NCI-H345 (cell line): ENCODE results near the gene TBC1D12.
"Not testable (repeated sequence)": the region's sequence is repeated elsewhere in the genome, so short reads cannot be mapped to it uniquely, and the experiment has no call there.

Source experiments
- DNase-seq: peaks from one replicate; lab custom pipeline; 2025; lab: John Stamatoyannopoulos, UW

Gene TBC1D12

DNA sequence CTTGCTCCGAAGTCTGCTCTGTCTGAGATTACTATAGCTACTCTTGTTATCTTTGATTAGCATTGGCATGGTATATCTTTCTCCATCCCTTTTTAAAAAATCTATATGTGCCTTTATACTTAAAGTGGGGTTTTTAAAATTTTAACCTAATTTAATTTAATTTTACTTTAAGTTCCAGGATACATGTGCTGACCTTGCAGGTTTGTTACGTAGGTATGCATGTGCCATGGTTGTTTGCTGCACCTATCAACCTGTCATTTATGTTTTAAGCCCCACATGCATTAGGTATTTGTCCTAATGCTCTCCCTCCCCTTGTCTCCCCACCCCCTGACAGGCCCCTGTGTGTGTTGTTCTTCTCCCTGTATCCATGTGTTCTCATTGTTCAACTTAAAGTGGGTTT lies 54.6 kb downstream of the TBC1D12 start:
- DNase-seq = no peak

DNA sequence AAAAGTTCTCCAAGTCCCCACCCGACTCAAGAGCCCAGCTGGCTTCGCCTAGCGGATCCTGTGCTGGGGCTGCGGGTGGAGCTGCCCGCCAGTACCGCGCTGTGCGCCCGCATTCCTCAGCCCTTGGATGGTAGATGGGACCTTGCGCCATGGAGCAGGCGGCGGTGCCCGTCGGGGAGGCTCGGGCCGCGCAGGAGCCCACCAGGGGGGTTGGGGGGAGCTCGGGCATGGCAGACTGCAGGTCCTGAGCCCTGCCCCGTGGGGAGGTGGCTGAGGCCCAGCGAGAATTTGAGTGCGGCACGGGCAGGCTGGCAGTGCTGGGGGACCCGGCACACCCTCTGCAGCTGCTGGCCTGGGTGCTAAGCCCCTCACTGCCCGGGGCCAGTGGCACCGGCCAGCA lies 57.0 kb downstream of the TBC1D12 start:
- no peak for DNase-seq

DNA sequence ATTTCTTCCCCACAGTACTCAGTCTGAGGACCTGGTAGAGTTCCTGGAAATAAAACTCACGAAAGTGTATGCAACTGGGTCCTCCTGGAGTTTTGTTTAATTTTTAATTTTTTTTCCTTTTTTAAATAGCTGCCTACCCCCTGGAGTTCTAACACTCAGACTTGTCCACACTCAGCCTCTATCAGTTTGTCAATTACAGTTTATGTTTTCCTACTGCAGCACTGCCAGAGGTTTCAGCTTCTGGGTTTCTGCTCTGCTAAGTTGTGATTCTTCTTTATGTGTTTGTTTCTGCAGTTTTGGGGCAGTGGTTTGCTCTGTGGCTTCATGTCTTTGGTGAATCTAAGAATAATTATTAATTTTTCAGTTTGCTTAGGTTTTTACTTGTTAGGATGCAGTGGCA lies 59.2 kb downstream of the TBC1D12 start:
- no peak for DNase-seq

DNA sequence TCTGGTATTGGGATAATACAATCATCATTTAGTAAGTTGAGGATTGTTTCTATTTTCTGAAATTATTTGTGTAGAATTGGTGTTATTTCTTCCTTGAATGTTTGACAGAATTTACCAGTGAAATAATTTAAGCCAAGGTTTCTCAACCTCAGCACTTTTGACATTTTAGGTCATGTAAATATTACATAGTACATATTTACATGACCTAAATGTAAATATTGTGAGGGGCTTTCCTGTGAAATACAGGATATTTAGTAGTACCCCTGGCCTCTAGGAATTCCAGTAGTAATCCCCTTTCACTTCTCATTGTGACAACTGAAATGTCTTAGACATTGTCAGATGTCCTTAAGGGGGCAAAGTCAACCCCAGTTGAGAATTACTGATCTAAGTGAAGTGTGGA lies 59.8 kb downstream of the TBC1D12 start:
- no peak for DNase-seq

DNA sequence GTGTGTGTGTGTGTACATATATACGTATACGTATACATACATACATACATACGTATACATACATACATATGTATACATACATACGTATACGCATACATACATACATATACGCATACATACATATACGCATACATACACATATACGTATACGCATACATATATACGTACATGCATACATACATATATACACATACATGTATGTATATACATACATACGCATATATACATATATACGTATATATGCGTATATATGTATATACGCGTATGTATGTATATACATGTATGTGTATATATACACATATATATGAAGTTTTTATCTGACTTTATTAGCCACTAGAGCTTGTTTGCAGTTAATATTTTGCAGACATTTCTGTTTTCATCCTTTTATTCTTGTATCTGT lies 63.3 kb downstream of the TBC1D12 start:
- DNase-seq = no peak

DNA sequence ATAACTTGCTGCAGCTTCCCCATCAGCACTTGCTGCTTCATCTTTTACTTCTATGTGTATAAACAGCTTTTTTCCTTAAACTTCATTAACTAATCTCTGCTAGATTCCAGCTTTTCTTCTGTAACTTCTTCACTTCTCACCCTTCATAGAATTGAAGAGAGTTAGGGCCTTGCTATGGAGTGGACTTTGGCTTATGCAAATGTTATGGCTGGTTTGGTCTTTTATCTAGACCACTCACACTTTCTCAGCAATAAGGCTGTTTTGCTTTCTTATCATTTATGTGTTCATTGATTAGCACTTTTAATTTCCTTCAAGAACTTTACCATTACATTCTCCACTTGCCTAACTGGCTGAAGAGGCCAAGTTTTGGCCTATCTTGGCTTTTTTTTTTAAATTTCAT lies 79.1 kb downstream of the TBC1D12 start:
- DNase-seq = no peak

DNA sequence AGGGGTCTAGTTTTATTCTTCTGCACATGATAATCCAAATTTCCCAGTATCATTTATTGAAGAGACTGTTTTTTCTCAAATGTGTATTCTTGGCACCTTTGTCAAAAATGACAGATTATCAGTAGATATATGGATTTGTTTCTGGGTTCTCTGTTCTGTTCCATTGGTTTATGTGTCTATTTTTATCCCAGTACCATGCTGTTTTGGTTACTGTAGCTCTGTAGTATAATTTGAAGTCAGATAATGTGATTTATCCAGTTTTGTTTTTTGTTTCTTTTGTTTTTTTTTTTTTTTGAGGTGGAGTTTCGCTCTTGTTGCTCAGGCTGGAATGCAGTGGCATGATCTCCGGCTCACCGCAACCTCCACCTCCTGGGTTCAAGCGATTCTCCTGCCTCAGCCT lies 81.6 kb downstream of the TBC1D12 start:
- no peak for DNase-seq

DNA sequence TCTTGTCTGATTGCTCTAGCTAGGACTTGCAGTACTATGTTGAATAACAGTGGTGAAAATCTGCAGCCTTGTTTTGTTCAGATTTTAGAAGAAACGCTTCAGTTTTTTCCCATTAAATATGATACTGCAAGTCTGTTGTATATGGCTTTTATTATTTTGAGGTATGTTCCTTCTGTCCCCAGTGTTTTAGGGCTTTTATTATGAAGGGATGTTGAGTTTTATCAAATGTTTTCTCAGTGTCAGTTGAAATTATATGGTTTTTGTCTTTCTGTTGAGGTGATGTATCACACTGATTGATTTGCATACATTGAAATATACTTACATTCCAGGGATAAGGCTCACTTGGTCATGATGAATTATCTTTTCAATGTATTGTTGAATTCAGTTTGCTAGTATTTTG lies 82.8 kb downstream of the TBC1D12 start:
- no peak for DNase-seq

DNA sequence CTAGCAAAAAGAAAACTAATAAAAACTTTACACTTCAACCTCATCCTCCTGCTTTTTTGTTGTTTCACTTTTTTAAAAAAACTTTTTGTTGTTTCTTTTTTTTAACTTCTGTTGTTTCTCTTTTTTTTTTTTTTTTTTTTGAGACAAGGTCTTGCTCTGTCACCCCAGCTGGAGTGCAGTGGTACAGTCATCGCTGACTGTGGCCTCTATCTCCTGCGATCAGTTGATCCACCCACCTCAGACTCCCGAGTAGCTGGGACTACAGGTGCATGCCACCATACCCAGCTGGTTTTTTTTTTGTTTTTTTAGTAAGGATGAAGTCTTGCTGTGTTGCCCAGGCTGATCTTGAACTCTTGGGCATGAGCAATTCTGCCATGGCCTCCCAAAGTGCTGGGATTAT lies 85.2 kb downstream of the TBC1D12 start:
- no peak for DNase-seq

DNA sequence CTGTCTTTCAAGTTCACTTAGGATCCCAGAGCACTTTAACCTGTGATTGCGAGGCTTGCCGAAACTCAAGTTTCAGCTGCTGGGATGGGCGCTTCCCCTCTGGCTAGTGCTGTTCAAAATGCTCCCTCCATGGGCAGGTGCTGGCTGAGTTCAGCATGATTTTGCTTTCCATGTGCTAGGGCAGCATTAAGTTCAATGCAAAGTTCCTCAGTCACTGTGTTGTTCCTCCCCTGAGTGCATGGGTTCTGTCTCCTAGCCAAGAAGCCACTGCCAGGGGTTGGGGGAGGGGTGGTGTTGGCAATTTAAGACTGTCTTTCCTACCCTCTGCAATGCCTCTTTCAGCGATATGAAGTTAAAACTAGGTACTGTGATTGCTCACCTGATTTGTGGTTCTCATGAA lies 86.8 kb downstream of the TBC1D12 start:
- DNase-seq = no peak

DNA sequence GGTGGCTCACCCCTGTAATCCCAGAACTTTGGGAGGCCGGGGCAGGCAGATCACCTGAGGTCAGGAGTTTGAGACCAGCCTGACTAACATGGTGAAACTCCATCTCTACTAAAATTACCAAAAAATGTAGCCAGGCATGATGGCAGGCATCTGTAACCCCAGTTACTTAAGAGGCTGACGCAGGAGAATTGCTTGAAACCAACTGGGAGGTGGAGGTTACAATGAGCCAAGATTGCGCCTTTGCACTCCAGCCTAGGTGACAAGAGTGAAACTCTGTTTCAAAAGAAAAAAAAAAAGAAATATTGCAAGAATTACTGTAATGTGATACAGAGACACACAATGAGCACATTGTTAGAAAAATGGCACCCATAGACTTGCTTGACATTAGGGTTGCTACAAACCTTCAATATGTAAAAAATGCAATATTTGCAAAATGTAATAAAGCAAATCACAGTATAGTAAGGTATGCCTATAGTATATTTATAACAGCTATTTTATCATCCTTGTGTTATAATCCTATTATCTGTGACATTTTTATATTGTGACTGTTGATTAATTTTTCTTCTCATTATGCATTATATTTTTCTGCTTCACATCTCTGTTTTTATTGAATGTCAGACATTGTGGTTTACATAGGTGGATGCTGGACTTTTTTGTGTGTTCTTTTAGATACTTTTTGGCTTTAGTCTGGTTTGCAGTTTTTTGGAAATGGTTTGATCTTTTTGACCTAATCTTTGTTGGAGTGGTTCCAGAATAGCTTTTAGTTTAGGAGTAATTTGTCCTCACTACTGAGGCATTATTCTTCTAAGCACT lies 87.8 kb downstream of the TBC1D12 start:
- DNase-seq = no peak

DNA sequence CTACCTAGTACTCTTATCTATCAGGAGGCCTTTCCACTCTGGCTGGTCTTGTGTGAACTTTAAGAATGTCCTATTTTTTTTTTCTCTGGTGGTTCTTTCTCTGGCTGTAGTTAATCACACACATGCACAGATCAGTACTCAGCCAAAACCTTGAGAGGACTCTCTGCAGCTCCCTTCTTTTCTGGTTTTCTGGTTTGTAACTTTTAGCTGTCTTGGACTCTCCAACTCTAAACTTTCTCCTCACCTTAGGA lies 88.4 kb downstream of the TBC1D12 start:
- DNase-seq = no peak

DNA sequence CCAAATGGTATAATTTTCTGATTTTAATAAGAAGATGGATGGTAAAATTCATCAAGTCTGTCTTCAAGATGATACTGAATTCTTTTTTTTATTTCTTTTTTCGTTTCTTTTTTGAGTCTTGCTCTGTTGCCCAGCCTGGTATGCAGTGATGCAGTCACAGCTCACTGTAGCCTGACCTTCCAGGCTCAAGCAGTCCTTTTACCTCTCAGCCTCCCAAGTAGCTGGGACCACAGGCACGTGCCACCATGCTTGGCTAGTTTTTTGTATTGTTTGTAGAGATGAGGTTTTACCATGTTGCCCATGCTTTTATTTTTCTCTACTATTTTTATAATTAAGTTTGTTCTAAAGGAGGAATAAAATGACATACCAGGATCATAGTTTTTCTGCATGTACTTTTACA lies 91.1 kb downstream of the TBC1D12 start:
- no peak for DNase-seq

DNA sequence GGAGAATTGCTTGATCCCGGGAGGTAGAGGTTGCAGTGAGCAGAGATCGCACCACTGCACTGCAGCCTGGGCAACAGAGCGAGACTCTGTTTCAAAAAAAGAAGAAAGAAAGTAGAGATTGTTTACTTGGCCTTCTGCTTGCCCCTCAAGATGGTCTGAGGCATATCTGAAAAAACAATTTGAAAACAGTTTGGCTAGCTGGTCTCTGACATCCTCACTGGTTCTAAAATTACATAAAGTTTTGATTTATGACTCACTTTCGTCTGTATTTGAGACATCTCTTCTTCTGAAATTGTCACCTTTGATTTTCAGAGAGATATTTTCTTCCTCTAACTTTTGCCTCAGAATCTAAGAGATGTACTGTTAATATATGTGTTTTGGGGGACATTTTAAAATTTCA lies 93.7 kb downstream of the TBC1D12 start:
- DNase-seq = no peak

DNA sequence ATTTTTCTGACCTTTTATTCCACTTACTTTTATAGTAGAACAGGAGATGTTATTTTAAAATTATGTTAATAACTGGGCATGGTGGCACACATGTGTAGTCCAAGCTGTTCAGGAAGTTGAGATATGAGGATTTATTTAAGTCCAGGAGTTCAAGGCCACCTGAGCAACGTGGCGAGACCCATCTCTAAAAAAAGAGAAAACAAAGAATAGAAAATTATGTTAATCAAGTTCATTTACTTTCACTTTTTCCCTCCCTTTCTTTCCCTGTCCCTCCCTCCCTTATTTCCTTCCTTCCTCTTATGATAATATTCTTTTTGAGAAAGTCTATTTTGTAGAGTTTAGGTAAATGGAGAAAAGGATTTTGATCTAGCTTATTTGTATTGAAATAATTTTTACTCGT lies 94.3 kb downstream of the TBC1D12 start:
- DNase-seq = no peak

DNA sequence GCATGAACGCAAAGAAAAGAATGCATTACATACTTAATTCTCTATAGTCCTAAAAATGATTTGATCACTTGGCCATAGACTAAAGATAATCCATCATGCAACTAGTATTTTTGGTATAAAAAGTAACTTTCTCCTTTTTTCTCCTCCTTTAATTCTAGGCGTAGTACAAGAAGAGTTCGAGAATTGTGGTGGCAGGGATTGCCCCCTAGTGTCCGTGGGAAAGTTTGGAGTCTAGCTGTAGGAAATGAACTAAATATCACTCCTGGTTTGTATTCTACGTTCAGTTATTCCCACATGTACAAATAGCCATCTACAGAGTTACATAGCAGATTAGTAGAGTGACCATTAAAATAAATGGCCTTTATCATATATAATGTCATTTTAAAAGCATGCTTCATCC lies 97.7 kb downstream of the TBC1D12 start:
- no peak for DNase-seq

DNA sequence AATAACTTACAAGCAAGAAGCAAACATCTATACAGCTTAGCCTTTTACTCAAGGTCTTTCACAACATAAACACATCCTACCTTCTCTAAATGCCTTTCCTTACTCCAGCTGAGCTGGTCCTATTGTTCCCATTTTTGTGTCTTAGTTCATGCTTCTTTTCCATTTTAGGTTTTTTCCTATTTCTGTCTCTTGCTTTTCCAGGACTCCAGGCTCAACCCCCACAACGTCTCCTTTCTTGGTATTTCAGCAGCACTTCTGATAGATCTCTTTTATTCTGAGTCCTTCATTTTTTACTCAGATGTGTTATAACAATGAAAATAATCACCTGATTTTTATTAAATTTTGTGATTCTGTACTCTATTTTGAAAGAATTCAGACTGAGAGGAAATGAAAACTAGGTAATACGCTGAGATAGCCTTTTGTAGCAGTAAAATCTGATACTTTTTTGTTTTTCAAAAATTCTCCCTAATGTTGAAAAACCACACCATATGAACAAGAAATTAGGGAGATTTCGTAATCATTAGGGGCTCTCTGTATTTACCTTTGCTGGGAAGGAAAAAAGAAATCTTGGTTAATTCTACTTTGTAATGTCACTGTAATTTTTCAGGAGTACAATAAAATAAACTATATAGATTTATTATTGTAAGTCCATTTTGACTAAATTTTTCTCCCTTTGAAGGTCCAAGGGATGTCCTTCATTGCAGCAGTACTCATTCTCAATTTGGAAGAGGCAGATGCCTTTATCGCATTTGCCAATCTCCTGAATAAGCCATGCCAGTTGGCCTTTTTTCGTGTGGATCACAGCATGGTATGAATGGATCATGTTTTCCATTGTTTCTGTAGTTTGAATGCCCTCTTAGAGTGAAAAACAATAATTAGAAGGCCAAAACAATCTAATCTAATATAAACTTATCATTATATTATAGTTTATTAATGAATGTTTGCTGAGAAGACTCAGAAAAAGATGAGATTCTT lies 119.2 kb downstream of the TBC1D12 start:
- DNase-seq = no peak

DNA sequence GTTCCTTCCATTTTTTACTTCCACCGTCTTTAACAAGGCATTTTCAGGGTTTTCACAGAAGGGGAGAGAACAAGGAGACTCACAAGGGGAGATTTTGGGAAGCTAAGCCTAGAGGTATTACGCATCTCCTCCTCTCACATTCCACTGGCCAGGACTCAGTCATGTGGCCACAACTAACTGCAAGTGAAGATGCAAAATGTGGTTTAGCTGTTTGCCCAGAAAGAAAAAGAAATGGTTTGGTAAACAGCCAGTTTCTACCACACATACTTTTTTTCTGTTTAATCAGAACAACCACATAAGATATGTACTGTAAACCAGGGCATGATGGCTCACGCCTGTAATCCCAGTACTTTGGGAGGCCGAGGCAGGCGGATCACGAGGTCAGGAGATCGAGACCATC lies 121.8 kb downstream of the TBC1D12 start:
- DNase-seq = no peak

DNA sequence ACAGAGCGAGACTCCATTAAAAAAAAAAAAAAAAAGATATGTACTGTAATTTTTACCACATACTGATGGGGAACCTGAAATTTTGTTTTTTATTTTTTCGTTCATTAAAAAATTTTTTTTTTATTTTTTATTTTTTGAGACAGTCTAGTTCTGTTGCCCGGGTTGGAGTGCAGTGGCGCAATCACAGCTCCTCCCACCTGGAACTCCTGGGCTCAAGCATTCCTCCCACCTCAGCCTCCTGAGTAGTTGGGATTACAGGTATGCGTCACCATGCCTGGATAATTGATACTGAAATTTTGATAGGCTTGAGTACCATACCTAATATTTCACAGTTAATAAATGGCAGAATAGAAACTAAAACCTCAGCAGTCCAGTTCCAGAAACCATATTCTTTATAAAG lies 122.4 kb downstream of the TBC1D12 start:
- DNase-seq = no peak

DNA sequence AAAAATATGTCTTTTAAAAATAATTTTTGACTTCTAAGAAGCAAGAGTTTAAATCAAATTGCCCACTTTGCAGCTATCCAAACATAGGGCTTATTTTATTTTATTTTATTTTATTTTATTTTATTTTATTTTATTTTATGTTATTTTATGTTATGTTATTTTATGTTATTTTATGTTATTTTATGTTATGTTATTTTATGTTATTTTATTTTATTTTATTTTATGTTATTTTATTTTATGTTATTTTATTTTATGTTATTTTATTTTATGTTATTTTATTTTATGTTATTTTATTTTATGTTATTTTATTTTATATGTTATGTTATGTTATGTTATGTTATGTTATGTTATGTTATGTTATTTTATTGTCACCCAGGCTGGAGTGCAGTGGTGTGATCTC lies 129.2 kb downstream of the TBC1D12 start:
- DNase-seq = not testable (repeated sequence)

DNA sequence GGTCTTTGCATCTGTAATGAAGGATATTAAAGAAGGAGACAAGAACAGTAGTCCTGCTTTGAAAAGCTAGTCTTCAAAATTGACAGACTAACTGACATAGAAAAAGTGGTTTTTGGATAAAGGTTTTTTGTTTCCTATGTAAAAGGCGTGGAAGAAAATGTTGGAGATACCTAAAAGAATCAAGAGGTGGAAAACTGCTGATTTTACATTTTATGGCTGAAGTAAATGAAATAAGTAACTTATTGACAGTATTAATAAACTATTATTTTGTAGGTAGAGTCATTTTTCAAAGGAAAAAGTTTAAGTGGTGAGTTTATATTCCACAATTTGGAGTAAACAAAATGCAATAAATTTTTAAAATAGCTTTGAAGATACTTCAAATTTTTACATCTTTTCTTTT lies 130.7 kb downstream of the TBC1D12 start:
- DNase-seq = no peak

DNA sequence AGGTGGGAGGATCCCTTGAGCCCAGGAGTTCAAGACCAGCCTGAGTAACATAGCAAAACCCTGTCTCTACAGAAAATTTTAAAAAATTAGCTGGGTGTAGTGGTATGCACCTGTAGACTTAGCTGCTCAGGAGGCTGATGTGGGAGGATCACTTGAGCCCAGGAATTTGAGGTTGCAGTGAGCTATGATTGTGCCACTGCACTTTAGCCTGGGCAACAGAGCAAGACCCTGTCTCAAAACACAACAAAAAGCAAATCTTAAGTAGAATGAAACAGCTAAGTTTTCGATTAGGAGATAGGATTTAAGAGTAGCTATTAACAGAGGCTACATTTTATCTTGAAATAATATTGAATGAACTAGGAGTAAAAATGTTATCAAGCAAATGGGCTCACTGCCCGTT lies 139.9 kb downstream of the TBC1D12 start:
- not testable (repeated sequence) for DNase-seq

DNA sequence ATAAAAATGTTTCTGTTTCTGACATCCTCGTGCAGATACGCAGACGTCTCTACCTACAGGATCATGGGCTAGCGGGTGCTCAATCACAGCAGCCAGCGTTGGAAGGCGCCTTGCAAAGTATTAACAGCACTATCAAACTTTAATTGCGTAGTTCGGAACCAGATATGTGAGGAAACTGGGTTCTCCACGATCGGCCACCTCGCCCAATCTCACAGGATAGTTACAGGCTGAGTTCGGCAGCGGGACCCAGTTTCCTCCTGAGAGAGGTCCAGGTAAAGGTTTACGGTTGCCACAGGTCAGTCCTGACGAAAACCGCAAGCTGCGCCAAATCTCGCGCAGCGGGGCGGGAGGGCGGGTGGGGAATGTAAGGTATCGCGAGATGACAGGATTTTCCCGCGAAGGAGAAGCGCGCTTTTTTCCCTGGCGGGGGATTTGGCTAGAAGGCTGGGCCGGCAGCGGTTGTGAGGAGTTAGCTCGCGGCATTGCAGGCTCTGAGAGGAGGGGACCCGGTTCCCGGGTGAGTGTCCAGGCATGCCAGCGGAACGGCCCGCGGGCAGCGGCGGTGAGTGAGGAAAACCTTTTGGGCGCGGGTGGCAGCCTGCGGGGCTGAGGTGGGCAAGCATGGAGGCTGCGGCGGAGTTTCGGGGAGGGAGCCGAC lies 143.2 kb downstream of the TBC1D12 start, which contains the start of gene HELLS:
TSS of gene HELLS (plus strand) at position 398 of the 658 bp plus-strand sequence. CDS start at position 532, 134 bp downstream.
- DNase-seq = peak; percentile 83
